Measurements from ENCODE around the gene SYNE1.

Gene SYNE1

DNA sequence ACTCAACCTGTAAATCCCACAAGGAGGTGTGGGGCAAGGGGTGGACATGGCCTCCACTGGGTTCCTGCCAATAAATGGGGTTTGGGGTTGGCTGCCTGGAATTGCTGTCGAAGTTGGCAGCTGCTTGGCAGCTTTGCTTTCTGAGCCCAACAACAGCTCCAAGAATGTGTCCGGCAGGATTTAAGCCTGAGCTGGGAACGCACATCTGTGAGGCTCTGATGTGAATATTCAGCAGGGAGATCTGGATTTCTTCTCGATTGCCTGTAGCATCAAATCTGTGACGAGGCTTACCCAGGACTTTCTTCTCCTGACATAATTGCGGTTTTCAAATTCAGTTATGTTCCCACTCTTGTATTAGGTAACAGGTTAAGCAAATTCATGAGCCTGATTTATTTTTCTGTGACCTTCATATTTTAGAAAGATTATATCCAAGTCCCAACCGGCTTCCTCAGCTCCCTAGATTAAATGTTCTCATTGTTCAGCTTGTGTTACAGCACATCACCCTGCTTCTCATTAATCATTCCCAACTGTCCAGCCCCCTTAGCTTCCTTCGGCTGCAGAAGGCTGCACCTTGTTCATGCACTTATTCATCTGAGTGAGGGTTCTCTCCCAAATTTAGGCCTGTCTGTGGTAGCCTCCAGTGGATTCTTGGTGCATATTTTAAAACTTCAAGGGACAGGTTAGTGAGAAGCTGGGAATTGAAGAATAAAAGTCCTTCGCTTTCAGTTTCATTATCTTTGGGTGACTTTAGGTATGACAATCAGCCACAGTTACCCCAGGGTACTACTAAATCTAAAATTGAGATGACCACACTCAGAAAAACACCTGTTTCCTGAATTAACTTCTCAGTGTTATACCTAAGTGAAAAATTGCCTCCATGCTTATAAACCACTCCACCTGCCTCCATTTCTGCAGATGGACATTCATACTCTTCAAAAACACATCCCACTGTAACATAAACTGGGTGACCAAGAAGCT, 519.7 kb downstream of the SYNE1 start:
- H3K79me1 ChIP-seq (ENCODE audit: low read length), result no peaks in the 10 kb centered on the region
- H3K18ac ChIP-seq (ENCODE audit: low read length), result no peak overlapping the region
- no peak overlapping the region for H2AK5ac ChIP-seq (ENCODE audit: low read length)
- no peak overlapping the region for H3K9ac ChIP-seq (ENCODE audit: low read length)
- H2BK15ac ChIP-seq (replicated peaks; ENCODE audit: low read depth), result no peak overlapping the region
- no peak overlapping the region for H4K8ac ChIP-seq (ENCODE audit: low read depth, low read length)
- no peak overlapping the region for H3K4ac ChIP-seq (ENCODE audit: low read depth, low read length)
- no peak for DNase-seq
- H3K4me2 ChIP-seq (ENCODE audit: low read length), result no peak overlapping the region
- H3K79me2 ChIP-seq (ENCODE audit: control insufficient read depth, insufficient read depth, low read length), result no peaks in the 10 kb centered on the region
- H3K27me3 ChIP-seq (ENCODE audit: insufficient read depth, low read length, poor library complexity), result no peaks in the 10 kb centered on the region
- H3K56ac ChIP-seq (ENCODE audit: low read length), result no peak overlapping the region
- H3K23ac ChIP-seq (ENCODE audit: low read length), result no peak overlapping the region
- no peak overlapping the region for H3K4me3 ChIP-seq (ENCODE audit: low read length)
- H3K36me3 ChIP-seq (ENCODE audit: control insufficient read depth, insufficient read depth, low read length), result no peaks in the 10 kb centered on the region
- no peak overlapping the region for H2BK120ac ChIP-seq (ENCODE audit: low read depth, low read length)
- WGBS (ENCODE audit: extremely low coverage, insufficient coverage, low lambda C conversion rate), result no CpG with 5 or more reads among the region's 9 CpGs
- no peak overlapping the region for H2BK5ac ChIP-seq (ENCODE audit: low read length)
- no peak overlapping the region for H4K5ac ChIP-seq (ENCODE audit: low read length)
- no peak overlapping the region for H3K27ac ChIP-seq (ENCODE audit: low read depth, low read length)
- H3K4me1 ChIP-seq (ENCODE audit: control insufficient read depth, low read depth, low read length), result no peaks in the 10 kb centered on the region

DNA sequence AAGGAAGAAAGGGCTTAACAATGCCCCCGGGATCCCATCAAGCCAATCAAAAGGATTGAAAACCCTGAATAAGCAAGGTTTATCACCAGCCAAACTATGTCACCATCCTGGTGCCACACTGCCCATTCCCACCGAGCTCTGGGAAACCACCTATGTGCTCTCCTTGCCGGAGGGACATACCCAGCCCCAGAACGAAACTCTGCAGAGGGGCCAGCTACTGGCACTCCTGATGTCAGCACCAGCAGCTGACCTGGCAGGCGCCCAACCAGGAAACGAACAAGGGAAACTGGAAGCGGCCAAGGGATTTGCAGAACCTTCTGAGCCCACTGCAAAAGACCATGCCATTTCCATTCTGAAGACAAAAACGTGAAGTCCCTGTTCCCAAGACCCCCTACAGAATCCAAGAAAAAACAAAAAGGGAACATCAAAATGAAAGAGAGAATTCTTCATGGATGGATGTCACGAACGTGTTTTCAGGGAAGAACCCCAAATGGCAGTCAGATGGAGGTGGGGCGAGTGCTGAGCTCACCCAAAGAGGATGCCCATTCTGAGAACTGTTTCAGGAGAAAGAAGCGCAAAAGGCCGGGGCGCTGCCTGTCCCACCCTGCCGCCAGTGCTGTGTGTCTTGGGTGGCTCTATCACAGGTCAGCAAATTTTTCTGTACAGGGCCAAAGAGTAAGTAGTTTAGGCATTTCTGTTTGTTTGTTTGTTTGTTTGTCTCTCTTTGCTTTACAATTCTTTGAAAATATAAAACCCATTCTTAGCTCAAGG, 524.5 kb downstream of the SYNE1 start:
- H3K56ac ChIP-seq (ENCODE audit: low read length), result no peak overlapping the region
- H3K23ac ChIP-seq (ENCODE audit: low read length), result no peak overlapping the region
- no peak overlapping the region for H3K4ac ChIP-seq (ENCODE audit: low read depth, low read length)
- H2AK5ac ChIP-seq (ENCODE audit: low read length), result no peak overlapping the region
- no peak overlapping the region for H4K5ac ChIP-seq (ENCODE audit: low read length)
- H2BK5ac ChIP-seq (ENCODE audit: low read length), result no peak overlapping the region
- H3K4me1 ChIP-seq (ENCODE audit: control insufficient read depth, low read depth, low read length), result no peaks in the 10 kb centered on the region
- H3K4me3 ChIP-seq (ENCODE audit: low read length), result no peak overlapping the region
- H3K9ac ChIP-seq (ENCODE audit: low read length), result no peak overlapping the region
- no peak overlapping the region for H3K18ac ChIP-seq (ENCODE audit: low read length)
- no peak overlapping the region for H3K27ac ChIP-seq (ENCODE audit: low read depth, low read length)
- DNase-seq, result no peak
- WGBS (ENCODE audit: extremely low coverage, insufficient coverage, low lambda C conversion rate), result no CpG with 5 or more reads among the region's 15 CpGs
- no peak overlapping the region for H4K8ac ChIP-seq (ENCODE audit: low read depth, low read length)
- H3K79me2 ChIP-seq (ENCODE audit: control insufficient read depth, insufficient read depth, low read length), result no peaks in the 10 kb centered on the region
- H3K4me2 ChIP-seq (ENCODE audit: low read length), result no peak overlapping the region
- H3K79me1 ChIP-seq (ENCODE audit: low read length), result no peaks in the 10 kb centered on the region
- H3K27me3 ChIP-seq (ENCODE audit: insufficient read depth, low read length, poor library complexity), result no peaks in the 10 kb centered on the region
- no peaks in the 10 kb centered on the region for H3K36me3 ChIP-seq (ENCODE audit: control insufficient read depth, insufficient read depth, low read length)
- H2BK120ac ChIP-seq (ENCODE audit: low read depth, low read length), result no peak overlapping the region
- H2BK15ac ChIP-seq (replicated peaks; ENCODE audit: low read depth), result no peak overlapping the region

DNA sequence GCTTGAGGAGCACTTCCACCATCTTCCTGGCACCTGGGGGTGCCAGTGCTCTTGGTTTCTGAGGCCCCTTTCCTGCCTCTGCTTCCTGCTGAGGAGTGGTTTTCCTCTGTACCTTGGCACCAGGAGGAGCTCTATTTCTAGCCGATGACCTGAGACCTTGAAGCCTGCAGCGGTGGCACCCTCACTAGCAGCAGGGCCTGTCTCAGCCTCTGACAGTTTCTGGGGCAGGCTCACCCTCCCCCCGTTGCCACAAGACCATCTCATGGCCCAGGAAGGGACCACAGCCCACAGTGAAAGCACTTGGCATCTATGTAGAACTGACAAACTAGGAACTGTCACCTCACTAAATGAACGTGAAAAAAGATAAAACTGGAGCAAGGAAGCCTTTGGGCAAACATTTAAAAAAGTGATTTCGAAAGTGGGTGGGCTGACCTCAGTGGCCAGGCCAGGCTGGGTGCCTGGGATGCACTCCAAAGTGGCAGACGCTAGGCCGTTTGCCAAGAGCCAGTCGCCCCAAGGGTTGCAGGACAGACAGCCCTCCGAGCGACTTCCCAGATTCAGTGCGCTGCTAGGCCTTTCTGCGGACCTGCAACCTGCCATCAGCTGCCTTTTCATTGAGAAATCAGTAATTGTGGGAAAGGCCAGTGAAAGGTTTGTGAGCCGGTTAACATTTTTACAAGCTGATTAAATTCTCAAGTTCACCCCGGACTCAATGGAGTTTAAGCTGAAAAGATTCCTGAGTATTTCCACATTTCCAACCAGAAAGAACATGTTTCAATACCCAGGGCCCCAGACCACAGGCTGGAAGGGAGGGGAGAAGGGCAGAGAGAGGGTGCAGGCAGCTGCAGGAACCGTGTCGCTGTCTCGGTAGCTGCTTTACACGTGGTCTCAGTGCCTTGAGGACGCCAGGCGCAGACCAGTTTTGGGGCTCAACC, 526.0 kb downstream of the SYNE1 start:
- Histone ChIP-seq H3K79me2 (ENCODE audit: control insufficient read depth, insufficient read depth, low read length) (no peaks in the 10 kb centered on the region), H3K18ac (ENCODE audit: low read length) (no peak overlapping the region), H2BK15ac (replicated peaks; ENCODE audit: low read depth) (no peak overlapping the region), H3K27me3 (ENCODE audit: insufficient read depth, low read length, poor library complexity) (no peaks in the 10 kb centered on the region), H3K36me3 (ENCODE audit: control insufficient read depth, insufficient read depth, low read length) (no peaks in the 10 kb centered on the region), H4K5ac (ENCODE audit: low read length) (no peak overlapping the region), H3K79me1 (ENCODE audit: low read length) (no peaks in the 10 kb centered on the region), H2BK120ac (ENCODE audit: low read depth, low read length) (no peak overlapping the region), H2AK5ac (ENCODE audit: low read length) (no peak overlapping the region), H3K4ac (ENCODE audit: low read depth, low read length) (no peak overlapping the region), H3K4me1 (ENCODE audit: control insufficient read depth, low read depth, low read length) (no peaks in the 10 kb centered on the region), H3K4me2 (ENCODE audit: low read length) (no peak overlapping the region), H4K8ac (ENCODE audit: low read depth, low read length) (no peak overlapping the region), H3K23ac (ENCODE audit: low read length) (no peak overlapping the region), H3K27ac (ENCODE audit: low read depth, low read length) (no peak overlapping the region), H3K56ac (ENCODE audit: low read length) (no peak overlapping the region), H3K4me3 (ENCODE audit: low read length) (no peak overlapping the region), H3K9ac (ENCODE audit: low read length) (no peak overlapping the region), H2BK5ac (ENCODE audit: low read length) (no peak overlapping the region)
- DNase-seq, result no peak
- WGBS (ENCODE audit: extremely low coverage, insufficient coverage, low lambda C conversion rate), result no CpG with 5 or more reads among the region's 20 CpGs

DNA sequence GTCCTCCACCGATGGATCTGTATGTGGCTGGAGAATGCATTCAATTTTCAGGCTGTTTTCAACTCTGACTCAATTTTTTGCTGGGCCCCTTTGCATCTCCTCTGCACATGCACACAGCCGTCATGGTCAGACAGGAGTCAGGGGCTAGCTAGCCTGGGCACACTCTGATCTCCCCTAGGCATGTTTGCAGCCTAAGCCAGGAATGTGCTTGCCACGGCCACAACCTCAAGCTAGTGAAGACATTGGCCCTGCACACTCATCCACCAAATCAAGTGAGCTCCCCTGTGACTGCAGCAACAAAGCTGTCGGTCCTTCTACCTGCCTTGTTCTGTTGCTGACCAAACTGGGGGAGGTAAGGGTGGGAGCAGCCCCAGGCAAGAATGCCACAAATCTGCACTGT, 529.2 kb downstream of the SYNE1 start:
- no peaks in the 10 kb centered on the region for H3K36me3 ChIP-seq (ENCODE audit: control insufficient read depth, insufficient read depth, low read length)
- no peaks in the 10 kb centered on the region for H3K4me1 ChIP-seq (ENCODE audit: control insufficient read depth, low read depth, low read length)
- H4K8ac ChIP-seq (ENCODE audit: low read depth, low read length), result no peak overlapping the region
- no peak overlapping the region for H2BK120ac ChIP-seq (ENCODE audit: low read depth, low read length)
- no peaks in the 10 kb centered on the region for H3K27me3 ChIP-seq (ENCODE audit: insufficient read depth, low read length, poor library complexity)
- no peak overlapping the region for H2AK5ac ChIP-seq (ENCODE audit: low read length)
- no peaks in the 10 kb centered on the region for H3K79me1 ChIP-seq (ENCODE audit: low read length)
- no peak overlapping the region for H3K18ac ChIP-seq (ENCODE audit: low read length)
- no peak overlapping the region for H3K4me3 ChIP-seq (ENCODE audit: low read length)
- no peak overlapping the region for H4K5ac ChIP-seq (ENCODE audit: low read length)
- H3K23ac ChIP-seq (ENCODE audit: low read length), result no peak overlapping the region
- no CpG with 5 or more reads among the region's 4 CpGs for WGBS (ENCODE audit: extremely low coverage, insufficient coverage, low lambda C conversion rate)
- H3K9ac ChIP-seq (ENCODE audit: low read length), result no peak overlapping the region
- no peak for DNase-seq
- H3K4ac ChIP-seq (ENCODE audit: low read depth, low read length), result no peak overlapping the region
- H3K79me2 ChIP-seq (ENCODE audit: control insufficient read depth, insufficient read depth, low read length), result no peaks in the 10 kb centered on the region
- no peak overlapping the region for H2BK15ac ChIP-seq (replicated peaks; ENCODE audit: low read depth)
- H2BK5ac ChIP-seq (ENCODE audit: low read length), result no peak overlapping the region
- no peak overlapping the region for H3K56ac ChIP-seq (ENCODE audit: low read length)
- no peak overlapping the region for H3K27ac ChIP-seq (ENCODE audit: low read depth, low read length)
- no peak overlapping the region for H3K4me2 ChIP-seq (ENCODE audit: low read length)

DNA sequence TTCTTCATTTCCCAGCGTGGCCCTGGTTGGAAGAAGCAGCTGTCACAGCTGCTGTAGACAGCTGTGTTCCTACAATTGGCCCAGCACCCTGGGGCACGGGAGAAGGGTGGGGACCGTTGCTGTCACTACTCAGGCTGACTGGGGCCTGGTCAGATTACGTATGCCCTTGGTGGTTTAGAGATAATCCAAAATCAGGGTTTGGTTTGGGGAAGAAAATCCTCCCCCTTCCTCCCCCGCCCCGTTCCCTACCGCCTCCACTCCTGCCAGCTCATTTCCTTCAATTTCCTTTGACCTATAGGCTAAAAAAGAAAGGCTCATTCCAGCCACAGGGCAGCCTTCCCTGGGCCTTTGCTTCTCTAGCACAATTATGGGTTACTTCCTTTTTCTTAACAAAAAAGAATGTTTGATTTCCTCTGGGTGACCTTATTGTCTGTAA, 537.0 kb downstream of the SYNE1 start:
- Histone ChIP-seq H3K56ac (ENCODE audit: low read length) (no peak overlapping the region), H3K18ac (ENCODE audit: low read length) (no peak overlapping the region), H4K5ac (ENCODE audit: low read length) (no peak overlapping the region), H3K36me3 (ENCODE audit: control insufficient read depth, insufficient read depth, low read length) (no peaks in the 10 kb centered on the region), H3K4me1 (ENCODE audit: control insufficient read depth, low read depth, low read length) (no peaks in the 10 kb centered on the region), H3K79me1 (ENCODE audit: low read length) (no peaks in the 10 kb centered on the region), H3K27me3 (ENCODE audit: insufficient read depth, low read length, poor library complexity) (no peaks in the 10 kb centered on the region), H3K4me3 (ENCODE audit: low read length) (no peak overlapping the region), H3K4me2 (ENCODE audit: low read length) (no peak overlapping the region), H2BK120ac (ENCODE audit: low read depth, low read length) (no peak overlapping the region), H2BK15ac (replicated peaks; ENCODE audit: low read depth) (no peak overlapping the region), H2AK5ac (ENCODE audit: low read length) (no peak overlapping the region), H3K9ac (ENCODE audit: low read length) (no peak overlapping the region), H2BK5ac (ENCODE audit: low read length) (no peak overlapping the region), H3K27ac (ENCODE audit: low read depth, low read length) (no peak overlapping the region), H3K23ac (ENCODE audit: low read length) (no peak overlapping the region), H3K4ac (ENCODE audit: low read depth, low read length) (no peak overlapping the region), H3K79me2 (ENCODE audit: control insufficient read depth, insufficient read depth, low read length) (no peaks in the 10 kb centered on the region), H4K8ac (ENCODE audit: low read depth, low read length) (no peak overlapping the region)
- peak; percentile 21 for DNase-seq
- WGBS (ENCODE audit: extremely low coverage, insufficient coverage, low lambda C conversion rate), result no CpG with 5 or more reads among the region's 7 CpGs
